IPS DF 6.9 (cell line): ENCODE results near the gene HEPHL1.
"Not testable (repeated sequence)": the region's sequence is repeated elsewhere in the genome, so short reads cannot be mapped to it uniquely, and the experiment has no call there.

Source experiments
- DNase-seq: peaks from one replicate; pipeline ENCODE4 v3.0.0-alpha.2; 2013; ENCODE audit warnings: low read depth, low spot score
- H3K27ac ChIP-seq: one replicate; pipeline ENCODE4 v1.5.1; 2013; ENCODE audit warnings: low read length, control low read depth
- H3K27me3 ChIP-seq: 2 replicates; pipeline ENCODE4 v1.6.1; 2013; ENCODE audit warnings: mild to moderate bottlenecking, low read length; ENCODE audit not compliant: control insufficient read depth, insufficient read depth
- H3K36me3 ChIP-seq: 2 replicates; pipeline ENCODE4 v1.6.1; 2013; ENCODE audit warnings: low read length; ENCODE audit not compliant: control insufficient read depth, insufficient read depth
- H3K4me1 ChIP-seq: 2 replicates; pipeline ENCODE4 v1.6.1; 2013; ENCODE audit warnings: low read length; ENCODE audit not compliant: control insufficient read depth, insufficient read depth
- H3K4me3 ChIP-seq: 2 replicates; pipeline ENCODE4 v1.5.1; 2013; ENCODE audit warnings: mild to moderate bottlenecking, low read length
- H3K9me3 ChIP-seq: 2 replicates; pipeline ENCODE4 v1.6.1; 2013; ENCODE audit warnings: low read length, inconsistent platforms; ENCODE audit not compliant: control insufficient read depth, insufficient read depth
- WGBS: extraction: QIAGEN DNeasy Blood & Tissue Kit; methylation state at CpG from one replicate; pipeline ENCODE4 v1.1.7; 2013; ENCODE audit warnings: mixed read lengths, missing lambda C conversion rate; ENCODE audit not compliant: insufficient read length, insufficient coverage; 5-methylcytosine and 5-hydroxymethylcytosine counted together

Gene HEPHL1

GRCh38 chr11:94149431-94150017, 128.4 kb downstream of the HEPHL1 start:
- H3K27me3 ChIP-seq = no peaks in the 10 kb centered on the region
- no peak overlapping the region for H3K27ac ChIP-seq
- no peak overlapping the region for H3K4me3 ChIP-seq
- DNase-seq = no peak
- H3K4me1 ChIP-seq = peaks cover 14% of the 10 kb centered on the region
- H3K36me3 ChIP-seq = peaks cover 4% of the 10 kb centered on the region; the same call in 1 of the 2 replicates
- H3K9me3 ChIP-seq = no peaks in the 10 kb centered on the region
- no CpG with 5 or more reads among the region's 3 CpGs for WGBS

GRCh38 chr11:94150056-94150455, 128.9 kb downstream of the HEPHL1 start:
- Histone ChIP-seq H3K36me3 (peaks cover 4% of the 10 kb centered on the region; the same call in 1 of the 2 replicates), H3K9me3 (no peaks in the 10 kb centered on the region), H3K4me3 (no peak overlapping the region), H3K27me3 (no peaks in the 10 kb centered on the region), H3K27ac (no peak overlapping the region), H3K4me1 (peaks cover 14% of the 10 kb centered on the region)
- WGBS = no CpG with 5 or more reads among the region's 3 CpGs
- no peak for DNase-seq

GRCh38 chr11:94150704-94151685, 129.8 kb downstream of the HEPHL1 start:
- peaks cover 14% of the 10 kb centered on the region for H3K4me1 ChIP-seq
- peaks cover 4% of the 10 kb centered on the region; the same call in 1 of the 2 replicates for H3K36me3 ChIP-seq
- no peaks in the 10 kb centered on the region for H3K9me3 ChIP-seq
- no peak overlapping the region for H3K4me3 ChIP-seq
- no peak overlapping the region for H3K27ac ChIP-seq
- H3K27me3 ChIP-seq = no peaks in the 10 kb centered on the region
- no CpG with 5 or more reads among the region's 4 CpGs for WGBS
- DNase-seq = no peak

GRCh38 chr11:94151903-94152677, 130.9 kb downstream of the HEPHL1 start:
- Histone ChIP-seq H3K36me3 (peaks cover 4% of the 10 kb centered on the region; the same call in 1 of the 2 replicates), H3K27ac (no peak overlapping the region), H3K4me3 (no peak overlapping the region), H3K27me3 (no peaks in the 10 kb centered on the region), H3K4me1 (peaks cover 14% of the 10 kb centered on the region), H3K9me3 (no peaks in the 10 kb centered on the region)
- no peak for DNase-seq
- WGBS = no CpG with 5 or more reads among the region's 6 CpGs

GRCh38 chr11:94152678-94153065, 131.5 kb downstream of the HEPHL1 start:
- Histone ChIP-seq H3K27me3 (no peaks in the 10 kb centered on the region), H3K4me3 (no peak overlapping the region), H3K27ac (no peak overlapping the region), H3K9me3 (no peaks in the 10 kb centered on the region), H3K36me3 (peaks cover 4% of the 10 kb centered on the region; the same call in 1 of the 2 replicates), H3K4me1 (peaks cover 12% of the 10 kb centered on the region)
- no CpG with 5 or more reads among the region's 6 CpGs for WGBS
- no peak for DNase-seq

GRCh38 chr11:94153320-94153719, 132.2 kb downstream of the HEPHL1 start:
- Histone ChIP-seq H3K9me3 (no peaks in the 10 kb centered on the region), H3K27ac (no peak overlapping the region), H3K27me3 (no peaks in the 10 kb centered on the region), H3K36me3 (peaks cover 4% of the 10 kb centered on the region; the same call in 1 of the 2 replicates), H3K4me1 (peaks cover 12% of the 10 kb centered on the region), H3K4me3 (no peak overlapping the region)
- no CpG with 5 or more reads among the region's 3 CpGs for WGBS
- DNase-seq = no peak

GRCh38 chr11:94154095-94154856, 133.1 kb downstream of the HEPHL1 start:
- Histone ChIP-seq H3K4me3 (no peak overlapping the region), H3K4me1 (peaks cover 9% of the 10 kb centered on the region), H3K9me3 (no peaks in the 10 kb centered on the region), H3K36me3 (peaks cover 4% of the 10 kb centered on the region; the same call in 1 of the 2 replicates), H3K27me3 (no peaks in the 10 kb centered on the region), H3K27ac (no peak overlapping the region)
- DNase-seq = no peak
- no CpG with 5 or more reads among the region's 3 CpGs for WGBS

GRCh38 chr11:94157339-94157738, 136.2 kb downstream of the HEPHL1 start:
- H3K4me3 ChIP-seq, H3K36me3 ChIP-seq, H3K9me3 ChIP-seq, DNase-seq, H3K27me3 ChIP-seq, H3K4me1 ChIP-seq, H3K27ac ChIP-seq: not testable (repeated sequence)
- no CpG with 5 or more reads among the region's 3 CpGs for WGBS
